Femur (tissue), 1 donor: ENCODE measurements around the gene LOXHD1.

Experiments used
- DNase-seq: peaks from one replicate; pipeline ENCODE4 v3.0.0-alpha.2; 2017

Gene LOXHD1

GRCh38 chr18:46538376-46538775, 118.6 kb downstream of the LOXHD1 start:
- no peak for DNase-seq

DNA sequence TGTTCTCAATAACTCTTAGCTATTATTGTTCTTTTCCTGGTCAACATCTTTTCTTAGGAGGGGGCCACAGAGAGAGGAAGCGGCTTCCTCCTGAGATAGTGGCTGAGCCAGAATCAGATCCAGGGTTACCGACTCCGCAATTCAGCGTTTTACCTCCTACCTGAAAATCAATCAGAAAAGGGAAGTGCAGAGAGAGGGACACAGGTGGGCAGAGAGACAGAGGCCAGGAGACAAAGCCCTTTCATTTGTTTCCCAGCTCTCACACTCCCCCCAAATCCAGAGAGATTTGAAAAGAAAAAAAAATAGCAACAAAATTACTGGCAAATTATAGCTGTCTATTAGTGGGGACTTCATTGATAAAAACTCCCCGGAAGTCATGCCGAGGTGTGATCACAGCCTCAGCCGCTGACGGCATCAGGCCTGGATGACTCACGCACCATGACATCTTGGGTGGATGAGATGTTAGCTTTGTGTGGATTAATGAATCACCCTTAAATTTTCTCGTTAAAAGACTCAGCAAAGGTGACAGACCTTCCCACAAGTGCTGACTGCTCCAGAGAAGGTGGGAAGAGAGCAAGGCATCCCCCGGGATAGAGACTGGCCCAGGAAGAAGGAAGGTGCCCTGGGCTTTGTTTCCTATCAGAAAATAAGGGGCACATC, 120.7 kb downstream of the LOXHD1 start:
- DNase-seq = no peak

DNA sequence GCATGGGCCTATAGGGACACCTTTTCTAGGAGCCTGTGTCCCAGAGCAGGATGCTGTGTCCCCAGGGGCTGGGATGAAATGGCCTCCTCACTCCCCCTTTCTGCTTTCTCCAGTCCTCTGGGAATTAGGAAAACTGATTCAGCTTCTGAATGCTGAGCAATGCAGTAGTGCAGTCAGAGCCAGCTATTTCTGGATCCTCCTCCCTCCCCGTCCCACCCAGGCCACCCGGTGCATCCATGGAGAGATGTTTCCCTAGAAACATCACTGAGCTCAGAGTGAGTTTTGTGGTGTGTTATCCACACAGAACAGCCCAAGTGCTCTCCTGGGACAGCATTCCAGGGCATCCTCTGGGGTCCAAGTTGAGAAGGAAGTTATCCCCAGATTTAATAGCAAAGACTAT, 125.5 kb downstream of the LOXHD1 start:
- no peak for DNase-seq

DNA sequence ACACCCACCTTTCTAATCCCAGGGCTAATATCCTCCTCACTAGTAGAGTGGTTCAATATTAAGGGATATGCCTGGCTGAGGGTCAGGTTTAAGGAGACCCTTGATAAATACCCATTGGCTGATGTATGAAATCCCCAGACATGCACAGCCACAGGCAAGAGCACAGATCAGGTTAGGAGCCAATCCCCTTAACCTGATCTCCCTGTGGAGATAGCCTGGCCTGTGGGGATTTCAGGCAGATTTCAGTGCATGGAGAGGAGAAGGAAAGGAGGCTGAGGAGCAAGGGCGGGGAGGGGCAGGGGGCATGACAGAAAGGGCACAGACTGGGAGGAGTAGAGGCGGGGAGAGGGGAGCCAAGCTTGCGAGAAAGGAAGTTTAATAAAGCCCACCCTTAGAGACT, 129.0 kb downstream of the LOXHD1 start:
- no peak for DNase-seq

DNA sequence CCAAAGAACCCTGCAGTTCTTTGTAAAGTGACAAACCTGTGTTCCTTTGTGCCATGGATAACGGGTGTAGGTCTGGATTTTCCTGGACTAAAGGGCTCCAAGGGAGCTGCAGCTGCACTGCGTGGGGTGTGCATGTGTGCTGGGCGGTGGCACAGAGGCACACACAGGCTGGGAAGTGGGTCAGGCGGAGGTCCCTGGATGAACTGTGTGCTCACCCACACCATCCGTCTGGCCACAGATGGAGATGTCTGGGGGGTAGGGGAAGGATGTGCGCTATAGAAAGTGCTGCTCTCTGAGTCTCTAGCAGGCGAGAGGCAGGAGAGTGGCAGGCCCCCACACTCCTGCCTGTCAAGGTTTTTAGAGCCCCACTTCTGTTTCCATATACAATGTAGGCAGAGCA, 137.2 kb downstream of the LOXHD1 start:
- no peak for DNase-seq

- peak; percentile 20 for DNase-seq
Observed at GRCh38 chr18:46518438-46518837, 138.6 kb downstream of the LOXHD1 start.

DNA sequence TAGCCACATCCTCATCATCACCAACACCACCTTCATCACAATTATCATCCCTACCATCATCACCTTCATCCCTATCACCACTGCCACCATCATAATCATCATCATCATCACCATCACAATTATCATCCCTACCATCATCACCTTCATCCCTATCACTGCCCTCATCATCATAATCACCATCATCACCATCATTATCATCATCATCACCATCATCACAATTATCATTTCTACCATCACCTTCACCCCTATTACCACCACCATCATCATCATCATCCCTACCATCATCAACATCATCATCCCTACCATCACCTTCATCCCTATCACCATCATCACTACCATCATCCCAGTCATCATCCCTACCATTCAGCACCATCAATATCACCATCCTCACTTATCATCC, 140.5 kb downstream of the LOXHD1 start:
- DNase-seq = no peak

DNA sequence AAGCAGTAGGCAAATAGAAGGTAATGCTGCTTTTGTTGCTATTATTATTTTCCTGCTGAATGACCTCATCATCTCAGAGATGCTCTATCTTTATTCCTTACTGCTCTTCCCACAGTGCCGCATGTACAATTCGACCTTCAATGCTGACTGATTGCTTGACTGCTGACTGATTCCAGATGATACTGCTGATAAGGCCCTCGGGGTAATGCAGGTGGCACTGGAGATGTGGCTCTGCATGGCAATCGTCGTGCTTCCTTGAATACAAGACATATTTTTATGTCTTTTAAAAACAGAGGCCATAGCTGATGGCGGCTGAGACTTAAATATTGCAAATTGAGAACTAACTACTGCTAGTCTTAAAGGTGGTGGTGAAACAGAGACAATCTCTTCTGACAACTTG, 146.6 kb downstream of the LOXHD1 start:
- no peak for DNase-seq

DNA sequence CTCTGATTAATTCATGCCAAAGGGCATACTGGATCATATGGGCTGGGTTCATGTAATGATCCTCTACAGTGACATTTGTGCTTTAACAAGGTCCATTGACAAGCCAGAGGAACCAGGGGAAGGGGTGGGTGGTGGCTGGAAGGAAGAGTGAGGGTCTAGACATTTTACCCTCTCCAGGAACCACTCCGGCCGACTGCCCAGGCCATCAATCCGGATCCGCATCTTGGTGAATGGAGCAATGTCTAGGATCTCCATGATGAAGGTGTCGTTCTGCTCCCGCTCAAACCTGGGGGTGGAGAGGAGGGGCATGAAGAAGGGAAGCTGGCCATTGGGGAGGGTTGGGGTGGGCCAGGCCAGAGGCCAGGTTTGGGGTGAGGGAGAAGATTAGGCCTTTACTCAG, 147.5 kb downstream of the LOXHD1 start:
- no peak for DNase-seq

DNA sequence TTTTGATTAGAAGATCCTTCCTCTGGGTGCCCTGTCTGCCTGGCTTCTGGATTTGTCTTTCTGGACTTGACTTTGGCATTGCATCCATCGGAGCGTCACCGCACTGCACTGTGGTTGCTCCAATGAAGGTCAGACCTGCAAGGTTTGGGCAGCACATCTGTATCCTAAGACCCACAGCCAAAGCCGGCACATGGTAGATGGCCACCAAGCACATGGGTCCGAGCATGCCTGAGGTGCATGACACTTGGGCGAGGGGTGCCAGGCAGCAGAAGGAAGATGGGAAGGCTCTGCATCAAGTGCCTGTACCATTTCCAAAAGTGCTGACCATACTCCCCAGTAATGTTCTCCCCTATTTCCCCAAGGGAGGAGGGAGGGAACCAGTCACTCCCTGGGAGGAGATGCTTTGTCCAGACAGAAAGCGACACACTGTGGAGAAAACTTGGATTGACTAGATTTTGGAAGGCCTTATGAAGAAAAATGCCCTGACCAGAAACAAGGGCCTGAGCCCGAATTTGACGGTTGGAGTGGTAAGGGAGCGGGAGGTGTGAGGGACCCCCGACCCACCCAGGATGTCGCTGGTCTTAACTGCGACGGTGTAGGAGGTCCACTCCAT, 149.9 kb downstream of the LOXHD1 start:
- DNase-seq = no peak

DNA sequence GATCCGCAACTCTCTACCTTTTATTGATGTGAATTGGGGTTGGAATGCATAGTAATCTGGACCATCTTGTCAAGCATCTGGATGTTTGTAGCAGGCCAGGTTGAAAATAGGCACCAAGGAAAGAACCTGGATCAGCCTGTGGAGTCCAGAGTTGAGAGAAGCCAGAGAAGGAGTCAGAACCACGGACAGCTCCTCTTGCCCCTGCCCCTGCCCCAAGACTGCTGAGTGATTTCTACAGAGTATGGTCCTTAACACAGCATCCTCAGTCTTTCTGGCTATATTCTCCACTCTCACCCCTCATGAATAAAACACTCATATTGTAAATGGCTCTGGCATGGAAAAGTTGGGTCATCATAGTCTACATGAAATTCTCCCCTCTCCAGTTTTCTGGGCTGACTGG, 154.6 kb downstream of the LOXHD1 start:
- no peak for DNase-seq

- DNase-seq = peak; percentile 49
Observed at GRCh38 chr18:46497129-46497528, 159.9 kb downstream of the LOXHD1 start.

DNA sequence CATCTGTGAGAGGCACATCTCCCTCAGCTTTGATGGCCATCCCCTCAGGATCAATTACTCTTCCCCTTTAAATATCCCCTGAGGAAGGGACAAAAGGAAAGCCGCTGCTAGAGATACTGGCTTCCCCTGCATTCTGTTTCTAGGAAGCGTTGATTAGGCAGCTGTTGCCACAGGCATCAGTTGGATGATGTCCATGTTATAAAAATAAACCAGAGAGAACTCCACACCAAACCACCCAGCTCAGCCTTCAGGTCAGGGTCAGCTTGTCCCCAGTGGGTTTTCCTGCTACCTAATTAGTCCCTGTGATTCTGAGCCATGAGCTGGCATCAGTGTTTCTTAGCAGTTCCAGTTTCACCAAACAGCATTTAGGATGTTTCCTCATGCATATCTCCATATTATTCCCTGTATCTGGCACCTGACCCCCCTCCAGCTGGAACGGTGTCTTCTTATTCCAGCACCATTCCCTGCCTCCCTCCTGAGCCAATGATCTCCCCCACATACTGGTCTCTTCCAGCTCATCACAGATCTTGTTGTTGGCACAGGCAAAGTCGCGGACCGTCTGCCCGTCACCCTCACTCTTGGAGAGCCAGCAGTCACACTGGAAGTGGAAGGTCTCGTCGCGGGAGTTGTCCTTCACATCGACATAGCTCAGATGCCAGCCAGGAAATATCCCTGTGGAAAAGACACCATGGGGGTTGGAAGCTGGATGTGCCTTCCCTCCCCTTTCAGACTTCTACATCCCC, 168.4 kb downstream of the LOXHD1 start:
- no peak for DNase-seq

GRCh38 chr18:46485675-46486194, 171.3 kb downstream of the LOXHD1 start:
- no peak for DNase-seq

DNA sequence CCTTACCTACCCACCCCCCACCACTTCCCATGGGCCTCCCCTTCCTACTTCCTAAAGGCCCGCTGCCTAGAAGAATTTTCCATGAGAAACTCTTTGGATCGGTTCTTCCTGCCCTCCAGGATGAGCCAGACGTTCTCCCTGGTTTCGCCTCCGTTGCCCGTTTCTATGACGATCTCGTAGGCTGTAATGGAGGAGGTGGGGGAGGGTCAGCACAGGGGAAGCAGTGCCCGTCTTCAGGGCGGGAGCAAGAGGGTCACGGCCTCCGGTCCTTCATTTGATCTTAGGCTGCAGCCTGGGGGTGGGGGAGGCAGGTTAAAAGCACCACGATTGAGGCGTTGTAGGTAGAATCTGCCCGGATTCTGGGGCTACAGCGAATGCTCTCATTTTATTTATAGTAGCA, 172.0 kb downstream of the LOXHD1 start:
- no peak for DNase-seq

- DNase-seq = no peak
Observed at GRCh38 chr18:46482831-46483230, 174.2 kb downstream of the LOXHD1 start.

DNA sequence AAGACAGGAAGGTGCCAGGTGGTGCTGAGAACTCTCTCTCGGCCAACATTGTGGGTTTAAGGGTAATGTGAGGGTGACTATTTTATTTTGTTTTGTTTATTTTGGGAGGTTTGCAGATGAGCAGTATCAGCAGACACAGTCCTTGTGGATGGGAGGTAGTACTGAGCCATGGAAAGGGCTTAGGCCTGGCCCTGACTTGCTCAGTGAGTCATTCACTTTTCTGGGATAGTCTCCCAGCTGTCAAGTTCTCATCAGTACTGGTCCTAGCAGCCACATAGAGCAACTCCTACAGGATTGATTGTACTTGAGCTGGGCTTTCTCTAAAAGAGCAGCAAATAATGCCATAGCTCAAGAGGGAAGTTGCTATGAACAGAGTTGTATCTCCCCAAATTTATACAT, 175.2 kb downstream of the LOXHD1 start:
- DNase-seq = no peak

DNA sequence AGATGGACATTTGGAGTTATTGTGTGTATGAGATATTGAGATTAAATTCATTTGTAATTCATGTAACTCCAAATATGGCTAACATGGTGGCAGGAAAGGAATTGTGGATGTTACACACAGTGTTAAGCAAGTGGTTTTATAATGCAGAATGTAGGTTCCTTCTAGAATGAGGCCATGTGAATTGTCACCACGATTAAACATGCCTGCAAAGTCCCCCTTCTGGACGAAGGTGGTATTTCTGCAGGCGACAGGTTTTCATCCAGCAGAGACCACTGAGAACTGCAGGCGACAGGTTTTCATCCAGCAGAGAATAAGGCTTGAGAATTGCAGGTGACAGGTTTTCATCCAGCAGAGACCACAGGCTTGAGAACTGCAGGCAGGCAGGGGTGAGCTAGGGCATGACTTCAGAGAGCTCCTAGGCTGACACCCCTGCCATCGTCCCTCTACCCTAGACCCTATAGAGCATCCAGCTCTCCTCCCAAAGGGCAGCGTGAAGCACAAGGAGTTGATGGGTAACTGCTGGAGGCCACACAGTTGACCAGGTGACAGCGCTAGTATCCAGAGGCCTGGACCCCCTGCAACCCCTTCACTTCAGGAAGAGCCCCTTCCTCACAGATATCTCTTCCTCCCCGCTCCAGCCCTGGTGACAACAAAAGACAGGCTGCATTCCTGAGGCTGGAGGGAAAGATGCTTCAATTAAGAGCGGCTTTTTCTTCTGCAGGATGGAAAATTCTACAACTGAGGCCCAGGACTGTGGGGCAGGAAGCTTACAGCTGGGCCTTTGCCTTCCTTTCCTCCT, 175.8 kb downstream of the LOXHD1 start:
- peak; percentile 57 for DNase-seq

- no peak for DNase-seq
Observed at GRCh38 chr18:46480226-46480625, 176.8 kb downstream of the LOXHD1 start.

- DNase-seq = no peak
Observed at GRCh38 chr18:46478796-46479195, 178.2 kb downstream of the LOXHD1 start.

DNA sequence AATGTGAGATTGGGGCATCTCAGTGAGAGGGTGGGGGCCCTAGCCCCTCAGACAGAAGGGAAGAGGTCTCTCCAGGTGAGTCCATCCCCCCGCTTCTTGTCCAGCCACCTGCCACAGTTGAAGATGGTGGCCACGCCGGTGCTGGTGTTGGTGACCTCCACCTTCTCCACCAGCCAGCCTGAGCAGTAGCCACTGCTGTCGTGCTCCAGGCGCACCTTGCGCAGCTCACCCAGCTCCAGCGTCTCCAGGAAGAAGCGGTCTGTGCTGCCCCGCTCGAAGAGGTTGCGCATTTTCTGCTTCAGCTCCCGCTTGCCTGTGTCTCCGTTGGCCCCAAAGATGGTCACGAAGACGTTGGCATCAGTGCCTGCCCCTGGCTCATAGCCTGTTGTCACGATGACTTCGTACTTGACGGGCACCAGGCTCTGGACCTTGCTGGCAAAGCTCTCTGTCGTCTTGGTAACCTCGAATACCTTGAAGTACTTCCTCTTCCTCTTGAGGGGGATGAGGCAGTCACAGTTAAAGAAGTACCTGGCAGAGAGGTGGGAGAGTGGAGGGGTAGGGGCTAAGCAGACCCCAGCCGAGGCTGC, 179.5 kb downstream of the LOXHD1 start:
- DNase-seq = no peak

GRCh38 chr18:46475390-46475752, 181.6 kb downstream of the LOXHD1 start:
- DNase-seq = no peak
